Activated CD4-positive, alpha-beta memory T cell treated with anti-CD3 and anti-CD28 coated beads for 36 hours (primary cell): Measurements from ENCODE around the gene CEMIP. TPM values are rescaled to one million over a fixed set of nuclear protein-coding genes. Genes with fewer than 3 reads are reported as not detected.

Source experiments
- CTCF ChIA-PET: fragments of 350-600 bp; sonication (Branson Sonifier 250); formaldehyde crosslinking; loops from one replicate; lab custom pipeline; 2021; ENCODE audit warnings: antibody characterized with exemption, inconsistent platforms; lab: Charles Lee
- POLR2A ChIA-PET: fragments of 350-600 bp; sonication (Branson Sonifier 250); formaldehyde crosslinking; loops from one replicate; lab custom pipeline; 2021; ENCODE audit warnings: antibody characterized with exemption; lab: Charles Lee
- DNase-seq: peaks from one replicate; pipeline ENCODE4 v3.0.0-alpha.2; 2020
- H3K27ac Mint-ChIP-seq: one replicate; pipeline ENCODE4 v1.8.0; 2021; ENCODE audit warnings: mixed read lengths
- H3K27me3 Mint-ChIP-seq: one replicate; pipeline ENCODE4 v1.8.0; 2021; ENCODE audit warnings: mixed read lengths
- H3K36me3 Mint-ChIP-seq: one replicate; pipeline ENCODE4 v1.8.0; 2021; ENCODE audit warnings: mixed read lengths
- H3K4me1 Mint-ChIP-seq: one replicate; pipeline ENCODE4 v1.8.0; 2021; ENCODE audit warnings: low read depth, mixed read lengths
- H3K4me3 Mint-ChIP-seq: one replicate; pipeline ENCODE4 v1.8.0; 2021; ENCODE audit warnings: mild to moderate bottlenecking, mixed read lengths
- H3K9me3 Mint-ChIP-seq: one replicate; pipeline ENCODE4 v1.8.0; 2021; ENCODE audit warnings: mixed read lengths
- intact Hi-C: fragments of 100-400 bp; cut with micrococcal nuclease; formaldehyde crosslinking; loops from one replicate; pipeline ENCODE4 v1.15.1; 2023
- total RNA-seq, 2 experiments: library from RNA; stranded (reverse); gene quantifications; one replicate each; pipeline ENCODE4 v1.2.3, GENCODE V29; 2021

The CEMIP gene, protein sequence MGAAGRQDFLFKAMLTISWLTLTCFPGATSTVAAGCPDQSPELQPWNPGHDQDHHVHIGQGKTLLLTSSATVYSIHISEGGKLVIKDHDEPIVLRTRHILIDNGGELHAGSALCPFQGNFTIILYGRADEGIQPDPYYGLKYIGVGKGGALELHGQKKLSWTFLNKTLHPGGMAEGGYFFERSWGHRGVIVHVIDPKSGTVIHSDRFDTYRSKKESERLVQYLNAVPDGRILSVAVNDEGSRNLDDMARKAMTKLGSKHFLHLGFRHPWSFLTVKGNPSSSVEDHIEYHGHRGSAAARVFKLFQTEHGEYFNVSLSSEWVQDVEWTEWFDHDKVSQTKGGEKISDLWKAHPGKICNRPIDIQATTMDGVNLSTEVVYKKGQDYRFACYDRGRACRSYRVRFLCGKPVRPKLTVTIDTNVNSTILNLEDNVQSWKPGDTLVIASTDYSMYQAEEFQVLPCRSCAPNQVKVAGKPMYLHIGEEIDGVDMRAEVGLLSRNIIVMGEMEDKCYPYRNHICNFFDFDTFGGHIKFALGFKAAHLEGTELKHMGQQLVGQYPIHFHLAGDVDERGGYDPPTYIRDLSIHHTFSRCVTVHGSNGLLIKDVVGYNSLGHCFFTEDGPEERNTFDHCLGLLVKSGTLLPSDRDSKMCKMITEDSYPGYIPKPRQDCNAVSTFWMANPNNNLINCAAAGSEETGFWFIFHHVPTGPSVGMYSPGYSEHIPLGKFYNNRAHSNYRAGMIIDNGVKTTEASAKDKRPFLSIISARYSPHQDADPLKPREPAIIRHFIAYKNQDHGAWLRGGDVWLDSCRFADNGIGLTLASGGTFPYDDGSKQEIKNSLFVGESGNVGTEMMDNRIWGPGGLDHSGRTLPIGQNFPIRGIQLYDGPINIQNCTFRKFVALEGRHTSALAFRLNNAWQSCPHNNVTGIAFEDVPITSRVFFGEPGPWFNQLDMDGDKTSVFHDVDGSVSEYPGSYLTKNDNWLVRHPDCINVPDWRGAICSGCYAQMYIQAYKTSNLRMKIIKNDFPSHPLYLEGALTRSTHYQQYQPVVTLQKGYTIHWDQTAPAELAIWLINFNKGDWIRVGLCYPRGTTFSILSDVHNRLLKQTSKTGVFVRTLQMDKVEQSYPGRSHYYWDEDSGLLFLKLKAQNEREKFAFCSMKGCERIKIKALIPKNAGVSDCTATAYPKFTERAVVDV (N-terminal part only)
- total RNA-seq = under 1 TPM in 1 of 2 experiments, not detected in 1; 0.07 TPM

DNA sequence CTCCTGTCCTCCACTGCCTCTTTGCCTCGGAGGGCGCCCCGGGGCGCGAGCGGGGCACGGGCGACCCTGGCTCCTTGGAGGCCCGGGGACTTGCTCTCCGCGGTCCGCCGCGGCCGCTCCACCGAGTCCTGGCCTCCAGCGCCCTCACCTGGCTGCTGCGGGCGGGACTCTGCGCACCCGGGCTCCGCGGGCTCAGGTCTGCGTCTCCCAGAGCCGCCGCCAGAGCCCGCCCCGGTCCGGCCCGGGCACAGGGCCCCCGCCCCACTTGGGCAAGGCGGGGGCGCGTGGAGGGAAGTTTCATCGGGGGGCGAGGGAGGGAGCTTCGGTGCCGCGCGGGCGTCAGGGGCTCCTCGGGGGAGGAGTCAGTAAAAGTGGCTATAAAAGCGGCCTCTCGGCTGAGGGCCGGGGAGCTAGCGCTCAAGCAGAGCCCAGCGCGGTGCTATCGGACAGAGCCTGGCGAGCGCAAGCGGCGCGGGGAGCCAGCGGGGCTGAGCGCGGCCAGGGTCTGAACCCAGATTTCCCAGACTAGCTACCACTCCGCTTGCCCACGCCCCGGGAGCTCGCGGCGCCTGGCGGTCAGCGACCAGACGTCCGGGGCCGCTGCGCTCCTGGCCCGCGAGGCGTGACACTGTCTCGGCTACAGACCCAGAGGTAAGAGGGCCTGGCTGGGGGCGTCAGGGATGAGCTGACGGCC lies at the start of gene CEMIP:
TSS of gene CEMIP (plus strand) at position 407 of the 694 bp plus-strand sequence. CDS start 94,510 bp downstream, outside the sequence.
- intact Hi-C loops = loop anchor here (1.0 to 5.0 kb wide), 3 partner anchors 87 to 324 kb away; no protein-coding TSS in a partner anchor
- Mint-ChIP-seq H3K9me3 (no peaks in the 10 kb centered on the region), H3K27me3 (peaks cover 40% of the 10 kb centered on the region), H3K4me3 (peak within 1 kb of the TSS; percentile 62), H3K27ac (no peak within 1 kb of the TSS), H3K36me3 (no peaks in the 10 kb centered on the region), H3K4me1 (peaks cover 24% of the 10 kb centered on the region)
- DNase-seq = peak; percentile 78
- ChIA-PET POLR2A (interaction anchor here (1.0 kb wide), 1 partner anchor 24 kb away, joined by 3 read pairs; no protein-coding TSS in a partner anchor), CTCF (interaction anchor here (0.6 to 6.2 kb wide), 14 partner anchors 14 to 487 kb away, joined by 3 to 80 read pairs (median 6); no protein-coding TSS in a partner anchor)

DNA sequence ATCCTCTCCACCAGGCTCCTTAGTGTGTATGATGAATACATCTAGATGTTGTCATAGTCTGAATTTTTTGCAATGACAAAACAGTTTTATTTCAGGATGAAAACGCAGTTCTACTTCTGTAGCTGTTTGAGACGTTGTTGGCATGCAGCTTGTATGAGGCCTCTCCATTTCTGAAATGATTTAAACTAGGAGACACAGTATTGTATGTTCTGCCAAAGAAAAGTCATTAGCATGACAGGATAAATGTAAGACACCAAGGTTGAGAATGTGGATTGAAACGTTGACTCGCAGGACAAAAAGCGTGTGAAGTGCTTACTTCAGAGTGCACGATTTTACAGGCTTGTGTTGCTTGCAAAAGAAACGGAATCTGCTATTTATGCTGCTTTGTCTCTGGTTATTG lies 48.8 kb upstream of the CEMIP start:
- no peaks in the 10 kb centered on the region for H3K27me3 Mint-ChIP-seq
- H3K4me1 Mint-ChIP-seq = no peaks in the 10 kb centered on the region
- H3K27ac Mint-ChIP-seq = no peak overlapping the region
- H3K9me3 Mint-ChIP-seq = peaks cover 3% of the 10 kb centered on the region
- intact Hi-C loops = no loop called here
- CTCF ChIA-PET = no interaction called here
- POLR2A ChIA-PET = no interaction called here
- peaks cover 4% of the 10 kb centered on the region for H3K36me3 Mint-ChIP-seq
- no peak for DNase-seq
- H3K4me3 Mint-ChIP-seq = no peak overlapping the region

DNA sequence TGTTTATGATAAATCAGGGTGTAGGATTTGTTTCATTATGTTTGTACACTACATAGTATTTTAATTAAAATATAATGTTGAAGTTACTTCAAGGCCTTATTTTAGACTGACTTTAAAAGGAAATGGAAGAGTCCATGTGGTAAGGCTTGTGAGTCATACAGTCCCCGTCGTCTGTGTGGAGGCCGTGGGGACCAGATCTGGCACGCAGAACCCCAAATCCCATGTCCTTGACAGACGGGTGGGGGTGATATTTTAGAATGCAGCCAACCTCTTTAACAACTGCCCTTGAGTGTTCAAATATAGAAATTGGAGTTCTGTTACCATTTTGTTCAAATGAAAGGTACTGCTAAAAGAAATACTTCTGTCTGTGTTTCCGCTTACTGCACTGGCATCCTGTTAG lies 48.2 kb upstream of the CEMIP start:
- intact Hi-C loops = no loop called here
- Mint-ChIP-seq H3K27ac (no peak overlapping the region), H3K4me3 (no peak overlapping the region), H3K36me3 (peaks cover 4% of the 10 kb centered on the region), H3K4me1 (no peaks in the 10 kb centered on the region), H3K27me3 (no peaks in the 10 kb centered on the region), H3K9me3 (peaks cover 2% of the 10 kb centered on the region)
- ChIA-PET CTCF (no interaction called here), POLR2A (no interaction called here)
- no peak for DNase-seq

DNA sequence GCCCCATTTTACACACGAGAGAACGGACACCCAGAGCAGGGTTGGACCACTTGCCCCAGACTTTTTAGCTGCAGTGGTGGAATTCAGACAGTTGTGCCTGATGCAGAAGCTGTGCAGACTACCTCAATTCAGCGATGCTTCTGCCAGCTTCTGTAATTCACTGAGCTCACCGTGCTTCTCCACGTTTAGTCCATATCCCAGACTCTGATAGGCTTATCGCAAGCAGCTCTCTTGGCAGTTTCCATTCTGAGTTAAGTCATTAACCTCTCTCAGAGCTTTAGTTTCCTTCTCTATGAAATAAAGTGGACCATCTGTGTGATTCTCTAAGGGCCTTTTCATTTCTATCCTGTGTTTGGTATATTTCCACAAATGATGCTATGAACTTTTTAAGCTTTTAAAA lies 47.0 kb upstream of the CEMIP start:
- H3K4me1 Mint-ChIP-seq = no peaks in the 10 kb centered on the region
- POLR2A ChIA-PET = no interaction called here
- no peaks in the 10 kb centered on the region for H3K9me3 Mint-ChIP-seq
- no peaks in the 10 kb centered on the region for H3K36me3 Mint-ChIP-seq
- H3K4me3 Mint-ChIP-seq = no peak overlapping the region
- H3K27ac Mint-ChIP-seq = no peak overlapping the region
- H3K27me3 Mint-ChIP-seq = no peaks in the 10 kb centered on the region
- CTCF ChIA-PET = no interaction called here
- intact Hi-C loops = no loop called here
- DNase-seq = no peak

DNA sequence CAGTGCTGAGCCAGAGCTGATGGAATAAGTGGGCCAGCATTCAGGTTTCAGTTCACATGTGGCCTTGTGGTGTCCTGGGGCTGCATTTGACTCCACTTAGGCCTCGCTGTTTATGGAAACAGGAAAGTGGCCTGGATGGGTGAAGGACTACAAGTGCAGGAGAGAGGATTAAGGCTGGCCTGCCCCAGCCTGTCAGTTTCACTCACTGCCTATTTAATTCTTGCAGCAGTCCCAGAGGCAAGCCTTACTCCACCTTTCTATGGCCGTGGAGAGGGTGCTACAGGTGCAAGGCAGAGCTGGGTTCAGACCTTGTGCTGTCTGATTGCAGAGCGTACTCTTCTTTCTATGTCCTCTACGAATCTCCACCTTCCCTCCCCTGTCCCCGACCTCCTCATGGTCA lies 46.4 kb upstream of the CEMIP start:
- H3K4me1 Mint-ChIP-seq = no peaks in the 10 kb centered on the region
- H3K9me3 Mint-ChIP-seq = no peaks in the 10 kb centered on the region
- H3K27me3 Mint-ChIP-seq = no peaks in the 10 kb centered on the region
- H3K36me3 Mint-ChIP-seq = no peaks in the 10 kb centered on the region
- no peak overlapping the region for H3K27ac Mint-ChIP-seq
- no peak overlapping the region for H3K4me3 Mint-ChIP-seq
- intact Hi-C loops = no loop called here
- ChIA-PET CTCF (no interaction called here), POLR2A (no interaction called here)
- DNase-seq = no peak

DNA sequence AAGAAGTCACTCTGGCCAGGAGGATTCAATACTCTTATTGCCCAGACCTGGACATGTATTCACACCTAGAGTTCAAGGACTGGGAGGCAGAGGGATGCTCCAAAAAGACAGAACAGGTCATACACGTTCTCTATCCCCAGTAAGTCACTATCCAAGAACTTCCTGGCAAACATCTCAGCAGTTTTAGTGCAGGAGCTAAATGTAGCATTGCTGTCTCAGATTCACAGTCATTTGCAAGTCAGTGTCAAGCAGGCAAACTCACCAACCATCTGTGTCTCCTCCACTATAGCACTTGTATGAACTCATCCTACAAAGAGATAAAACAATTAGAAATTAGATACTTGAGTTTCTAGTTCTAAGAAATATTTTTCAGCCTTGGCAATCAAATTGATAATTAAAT lies 45.7 kb upstream of the CEMIP start:
- Mint-ChIP-seq H3K27ac (no peak overlapping the region), H3K4me3 (no peak overlapping the region), H3K36me3 (no peaks in the 10 kb centered on the region), H3K27me3 (no peaks in the 10 kb centered on the region), H3K4me1 (no peaks in the 10 kb centered on the region), H3K9me3 (no peaks in the 10 kb centered on the region)
- intact Hi-C loops = no loop called here
- POLR2A ChIA-PET = no interaction called here
- no peak for DNase-seq
- CTCF ChIA-PET = no interaction called here

DNA sequence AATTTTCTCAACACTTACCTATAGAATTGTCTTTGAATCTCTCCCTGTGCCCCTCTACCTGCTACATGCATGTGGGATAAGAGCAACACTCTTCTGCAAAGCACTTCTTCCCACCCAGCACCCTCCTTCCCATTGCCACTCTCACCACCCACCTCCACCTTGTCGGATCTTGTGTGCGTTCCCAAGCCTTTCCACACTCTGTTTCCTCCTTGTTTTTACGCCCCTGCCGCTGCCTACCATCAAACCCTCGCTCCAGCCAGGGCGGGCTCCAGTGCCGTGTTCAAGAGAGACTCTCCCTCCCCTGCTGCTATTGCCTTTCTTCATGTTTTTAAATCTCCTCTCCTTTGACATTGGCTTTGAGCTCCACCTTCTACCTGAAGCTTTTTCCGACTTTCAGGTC lies 43.8 kb upstream of the CEMIP start:
- ChIA-PET POLR2A (no interaction called here), CTCF (no interaction called here)
- Mint-ChIP-seq H3K4me1 (no peaks in the 10 kb centered on the region), H3K27me3 (no peaks in the 10 kb centered on the region), H3K36me3 (no peaks in the 10 kb centered on the region), H3K27ac (no peak overlapping the region), H3K4me3 (no peak overlapping the region), H3K9me3 (no peaks in the 10 kb centered on the region)
- intact Hi-C loops = no loop called here
- DNase-seq = no peak

DNA sequence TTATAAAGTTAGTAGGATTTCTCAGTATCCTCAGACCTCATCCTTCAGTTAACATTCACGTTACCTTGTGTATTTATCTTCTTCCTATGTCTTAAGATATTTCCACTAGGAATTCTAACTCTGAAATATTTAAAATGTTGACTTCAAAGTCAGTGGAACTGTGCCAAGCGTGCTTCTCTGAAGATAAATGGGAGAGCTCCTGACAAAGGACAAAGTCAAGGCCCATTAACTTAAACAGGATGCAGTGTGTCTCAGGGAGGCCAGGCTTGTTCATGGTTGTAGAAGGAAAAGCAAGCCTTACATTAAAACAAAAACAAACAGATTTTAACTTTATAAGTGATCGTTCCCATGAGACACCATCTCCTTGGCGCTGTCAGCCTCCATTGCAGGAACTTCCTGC lies 42.6 kb upstream of the CEMIP start:
- no peak for DNase-seq
- Mint-ChIP-seq H3K36me3 (no peaks in the 10 kb centered on the region), H3K27me3 (no peaks in the 10 kb centered on the region), H3K27ac (no peak overlapping the region), H3K4me1 (no peaks in the 10 kb centered on the region), H3K9me3 (no peaks in the 10 kb centered on the region), H3K4me3 (no peak overlapping the region)
- ChIA-PET CTCF (no interaction called here), POLR2A (no interaction called here)
- intact Hi-C loops = no loop called here

DNA sequence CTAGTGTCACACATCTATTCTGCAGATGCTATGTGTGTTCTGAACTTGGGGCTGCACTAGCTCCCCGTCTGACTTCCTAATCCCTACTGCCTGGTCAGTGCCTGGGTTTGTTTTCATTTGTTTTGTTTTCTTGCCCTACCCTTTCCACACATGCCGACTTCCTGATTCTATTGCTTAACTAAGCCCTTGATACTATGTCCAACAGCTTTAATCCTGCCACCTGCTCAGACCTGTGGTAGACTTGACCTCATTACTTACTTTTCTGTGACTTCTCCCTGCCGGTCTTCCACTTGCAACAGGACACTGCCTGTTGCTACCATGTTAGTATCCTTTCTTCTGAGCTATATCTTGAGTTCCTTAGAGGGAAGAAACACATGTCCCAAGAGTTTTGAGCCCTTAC lies 39.3 kb upstream of the CEMIP start:
- intact Hi-C loops = no loop called here
- no peak for DNase-seq
- no peak overlapping the region for H3K4me3 Mint-ChIP-seq
- H3K4me1 Mint-ChIP-seq = no peaks in the 10 kb centered on the region
- H3K27me3 Mint-ChIP-seq = no peaks in the 10 kb centered on the region
- CTCF ChIA-PET = interaction anchor here (0.5 to 1.6 kb wide), 4 partner anchors 36 to 224 kb away, joined by 3 to 6 read pairs (median 3); no protein-coding TSS in a partner anchor
- H3K9me3 Mint-ChIP-seq = no peaks in the 10 kb centered on the region
- POLR2A ChIA-PET = no interaction called here
- no peaks in the 10 kb centered on the region for H3K36me3 Mint-ChIP-seq
- H3K27ac Mint-ChIP-seq = no peak overlapping the region

DNA sequence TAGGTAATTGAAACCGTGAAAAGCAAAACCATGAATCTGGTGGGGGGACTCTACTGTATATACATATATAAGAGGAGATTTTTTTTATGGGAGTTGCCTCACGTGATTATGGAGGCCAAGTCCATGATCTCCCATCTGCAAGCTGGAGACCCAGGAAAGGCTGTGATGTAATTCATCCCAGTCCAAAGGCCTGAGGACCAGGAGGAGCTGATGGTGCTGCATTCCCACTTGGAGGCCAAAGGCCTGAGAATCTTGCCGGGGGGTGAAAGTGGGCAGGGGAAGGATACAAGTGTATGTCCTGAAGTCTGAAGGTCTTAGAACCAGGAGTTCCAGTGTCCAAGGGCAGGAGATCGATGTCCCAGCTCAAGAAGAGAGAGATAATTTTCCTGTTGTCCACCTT lies 37.1 kb upstream of the CEMIP start:
- no peak overlapping the region for H3K27ac Mint-ChIP-seq
- H3K9me3 Mint-ChIP-seq = no peaks in the 10 kb centered on the region
- intact Hi-C loops = no loop called here
- no peaks in the 10 kb centered on the region for H3K27me3 Mint-ChIP-seq
- POLR2A ChIA-PET = no interaction called here
- H3K4me1 Mint-ChIP-seq = no peaks in the 10 kb centered on the region
- no peaks in the 10 kb centered on the region for H3K36me3 Mint-ChIP-seq
- CTCF ChIA-PET = no interaction called here
- no peak for DNase-seq
- H3K4me3 Mint-ChIP-seq = no peak overlapping the region

DNA sequence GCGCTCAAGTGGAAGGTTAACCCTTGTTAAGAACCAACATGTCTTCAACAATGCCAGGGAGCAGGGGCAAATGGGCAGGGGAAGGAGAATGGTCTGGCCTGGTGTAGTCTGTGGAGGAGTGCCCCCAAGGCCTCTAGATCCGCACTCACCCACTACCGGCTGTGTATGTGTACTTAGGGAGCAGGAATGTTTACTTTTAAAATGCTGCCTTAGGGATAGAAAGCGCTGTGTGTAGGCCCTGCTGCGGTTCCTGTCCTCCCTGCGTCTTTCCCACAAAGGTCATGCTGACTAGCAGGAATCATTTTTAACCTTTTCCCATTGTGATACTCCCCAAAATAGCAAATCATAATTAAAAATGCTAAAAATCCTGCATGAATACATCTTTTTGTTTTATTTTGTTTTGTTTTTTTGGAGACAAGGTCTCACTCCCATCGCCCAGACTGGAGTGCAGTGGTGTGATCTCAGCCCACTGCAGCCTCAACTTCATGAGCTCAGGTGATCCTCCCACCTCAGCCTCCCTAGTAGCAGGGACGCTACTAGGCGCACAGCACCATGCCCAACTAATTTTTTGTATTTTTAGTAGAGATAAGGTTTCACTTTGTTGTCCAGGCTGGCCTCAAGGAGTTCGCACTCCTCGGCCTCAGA lies 35.9 kb upstream of the CEMIP start:
- no peak overlapping the region for H3K27ac Mint-ChIP-seq
- H3K27me3 Mint-ChIP-seq = no peaks in the 10 kb centered on the region
- no peaks in the 10 kb centered on the region for H3K4me1 Mint-ChIP-seq
- no peak for DNase-seq
- ChIA-PET POLR2A (no interaction called here), CTCF (no interaction called here)
- no peaks in the 10 kb centered on the region for H3K36me3 Mint-ChIP-seq
- no peaks in the 10 kb centered on the region for H3K9me3 Mint-ChIP-seq
- intact Hi-C loops = no loop called here
- no peak overlapping the region for H3K4me3 Mint-ChIP-seq
